ENCODE measurements around the gene TMEM170A.
"Not testable (repeated sequence)": the region's sequence is repeated elsewhere in the genome, so short reads cannot be mapped to it uniquely, and the experiment has no call there.

The TMEM170A gene, protein sequence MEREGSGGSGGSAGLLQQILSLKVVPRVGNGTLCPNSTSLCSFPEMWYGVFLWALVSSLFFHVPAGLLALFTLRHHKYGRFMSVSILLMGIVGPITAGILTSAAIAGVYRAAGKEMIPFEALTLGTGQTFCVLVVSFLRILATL

DNA sequence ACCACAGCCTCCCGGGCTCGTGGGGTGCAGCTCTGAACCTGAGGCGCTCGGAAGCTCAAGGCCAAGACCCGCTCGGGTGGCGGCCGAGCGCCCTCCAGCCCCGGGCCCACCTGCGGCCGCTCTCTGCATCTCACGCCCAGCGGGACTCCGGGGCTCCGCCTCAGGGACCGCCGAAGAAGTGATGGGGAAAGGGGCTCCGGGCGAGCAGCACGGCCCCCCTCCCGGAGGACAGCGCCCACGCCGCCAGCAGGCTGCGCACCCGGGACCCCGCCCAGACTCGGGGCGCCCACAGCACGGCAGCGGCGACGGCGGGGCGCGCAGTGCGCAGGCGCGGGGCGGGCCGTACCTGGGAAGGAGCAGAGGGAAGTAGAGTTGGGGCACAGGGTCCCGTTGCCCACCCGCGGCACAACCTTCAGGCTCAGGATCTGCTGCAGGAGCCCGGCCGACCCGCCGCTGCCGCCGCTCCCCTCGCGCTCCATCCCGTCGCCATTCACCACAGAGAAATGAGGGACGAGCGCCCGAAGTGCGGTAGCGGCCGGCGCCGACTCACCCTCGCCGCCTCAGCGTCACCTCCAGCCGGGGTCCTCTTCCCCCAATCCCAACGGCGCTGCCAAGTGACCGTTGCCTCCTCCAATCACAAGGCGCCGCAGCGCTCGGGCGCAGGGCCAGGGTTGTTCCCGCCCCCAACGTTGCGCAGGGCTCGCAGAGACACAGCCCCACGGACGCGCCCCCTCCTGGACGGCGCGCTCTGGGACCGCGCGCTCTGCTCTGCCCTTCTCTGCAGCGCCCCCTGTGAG lies at the start of gene TMEM170A:
Gene TMEM170A, minus strand, starts transcription at position 568 of the 797 bp plus-strand sequence. Its CDS starts 89 bp downstream, at position 479.
- DNase-seq: peak; percentile 96 to 99

DNA sequence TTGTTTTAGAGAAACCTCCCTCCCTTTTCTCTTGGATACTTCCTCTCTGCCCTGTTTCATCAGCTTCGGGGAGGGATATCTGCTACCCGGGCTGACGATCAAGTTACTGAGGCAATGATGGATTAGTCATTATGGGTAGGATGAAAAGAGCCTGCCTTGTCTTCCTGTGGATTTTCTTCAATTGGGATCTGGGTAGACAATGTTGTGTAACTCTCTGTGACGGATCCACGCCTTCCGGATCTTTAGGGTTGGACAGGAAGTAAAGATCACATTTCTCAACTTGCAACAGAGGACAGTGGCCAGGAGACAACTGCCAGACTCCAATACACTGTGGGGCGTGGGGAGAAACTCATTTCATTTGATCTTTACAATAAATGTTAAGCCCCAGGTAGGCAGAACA lies 42.1 kb upstream of the TMEM170A start:
- no peak for DNase-seq

- no peak for DNase-seq
These were observed 41.6 kb upstream of the TMEM170A start for GRCh38 chr16:75506107-75506506.

GRCh38 chr16:75503801-75504200 lies 39.3 kb upstream of the TMEM170A start:
- DNase-seq: no peak

DNA sequence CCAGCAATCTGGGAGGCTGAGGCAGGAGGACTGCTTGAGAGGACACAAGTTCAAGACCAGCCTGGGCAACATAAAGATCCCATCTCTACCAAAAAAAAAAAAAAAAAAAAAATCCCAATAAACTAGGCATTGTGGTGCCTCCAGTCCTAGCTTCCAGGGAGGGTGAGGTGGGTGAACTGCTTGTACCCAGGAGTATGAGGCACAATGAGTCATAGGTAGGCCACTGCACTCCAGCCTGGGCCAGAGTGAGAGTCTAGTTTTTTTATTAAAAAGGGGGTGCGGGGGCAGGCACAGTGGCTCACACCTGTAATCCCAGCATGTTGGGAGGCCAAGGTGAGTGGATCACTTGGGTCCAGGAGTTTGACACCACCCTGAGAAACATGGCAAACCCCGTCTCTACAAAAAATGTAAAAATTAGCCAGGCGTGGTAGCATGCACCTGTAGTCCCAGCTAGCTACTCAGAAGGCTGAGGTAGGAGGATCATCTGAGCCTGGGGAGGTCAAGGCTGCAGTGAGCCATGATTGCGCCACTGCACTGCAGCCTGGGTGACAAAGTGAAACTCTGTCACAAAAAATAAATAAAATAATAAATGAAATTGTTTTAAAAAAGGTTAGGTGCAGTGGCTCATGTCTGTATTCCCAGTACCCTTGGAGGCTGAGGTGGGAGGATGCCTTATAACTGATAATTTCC lies 38.6 kb upstream of the TMEM170A start:
- DNase-seq: no peak

DNA sequence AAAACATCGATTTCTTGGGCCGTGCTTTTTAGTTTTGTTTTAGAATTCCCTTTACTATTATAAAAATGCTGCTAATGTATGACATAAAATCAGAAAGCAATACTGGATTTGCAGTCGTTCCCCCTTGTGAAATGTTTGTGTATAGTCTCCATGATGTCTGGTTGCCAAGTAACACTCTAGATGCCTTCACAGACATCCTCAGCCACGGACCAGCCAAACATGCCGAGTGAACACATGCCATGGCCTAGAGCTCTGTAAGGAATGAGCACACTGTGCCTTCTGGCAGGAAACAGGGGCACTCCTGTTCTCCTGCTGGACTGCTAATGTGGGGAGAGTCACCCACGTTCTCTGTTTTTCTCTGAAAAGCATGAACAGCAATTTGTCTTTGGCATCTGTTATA lies 37.3 kb upstream of the TMEM170A start:
- DNase-seq: not testable (repeated sequence)

- no peak for DNase-seq
These were observed 36.9 kb upstream of the TMEM170A start for GRCh38 chr16:75501359-75501758.

GRCh38 chr16:75498605-75499322 lies 34.3 kb upstream of the TMEM170A start:
- peak in 1 of 2 donors; percentile 75 for DNase-seq

DNA sequence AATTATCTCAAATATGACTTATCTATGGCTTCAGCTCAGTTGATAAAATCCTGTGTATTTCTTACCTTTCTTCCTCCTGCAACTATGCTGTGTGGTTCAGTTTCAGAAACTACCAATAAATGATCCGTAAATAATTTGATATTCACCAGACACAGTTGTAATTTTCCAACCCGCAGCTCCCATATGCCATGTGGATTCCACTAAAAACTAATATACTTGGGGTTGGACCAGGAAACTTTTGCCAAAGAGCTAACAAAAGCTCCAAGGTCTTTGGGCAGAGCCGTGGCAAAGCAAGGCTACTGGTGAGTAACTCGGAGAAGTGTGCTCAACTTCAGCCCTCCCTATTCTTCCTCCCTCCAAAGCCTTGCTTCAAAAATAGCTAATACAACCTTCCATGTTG lies 33.1 kb upstream of the TMEM170A start:
- peak in 1 of 2 donors; percentile 17 for DNase-seq

- DNase-seq: peak; percentile 36 to 72
These were observed 30.7 kb upstream of the TMEM170A start, which contains the start of gene CHST6 for GRCh38 chr16:75495076-75495674. Gene CHST6 (minus strand): TSS chr16:75495441. CDS start chr16:75479828, 15,613 bp downstream.

DNA sequence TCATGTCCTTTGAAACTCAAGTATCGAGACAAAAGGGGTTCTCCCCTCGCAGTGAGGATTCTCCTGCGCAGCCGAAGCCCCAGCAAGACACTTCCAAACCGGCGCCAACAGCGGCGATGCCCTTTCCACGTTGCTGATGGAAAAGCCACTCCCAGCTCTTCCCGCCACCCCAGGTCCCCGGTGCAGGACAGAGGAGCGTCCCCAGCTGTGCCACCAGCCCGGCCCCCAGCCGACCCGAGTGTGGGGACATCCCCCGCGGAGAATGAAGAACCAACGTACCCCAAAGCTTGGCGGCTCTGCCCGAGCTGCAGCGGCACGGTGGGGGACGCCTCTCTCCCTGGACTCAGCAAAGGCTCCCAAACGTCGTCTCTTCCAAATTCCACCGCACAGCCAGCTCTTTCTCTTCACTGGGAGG lies 30.2 kb upstream of the TMEM170A start:
- peak in 1 of 2 donors; percentile 58 for DNase-seq

DNA sequence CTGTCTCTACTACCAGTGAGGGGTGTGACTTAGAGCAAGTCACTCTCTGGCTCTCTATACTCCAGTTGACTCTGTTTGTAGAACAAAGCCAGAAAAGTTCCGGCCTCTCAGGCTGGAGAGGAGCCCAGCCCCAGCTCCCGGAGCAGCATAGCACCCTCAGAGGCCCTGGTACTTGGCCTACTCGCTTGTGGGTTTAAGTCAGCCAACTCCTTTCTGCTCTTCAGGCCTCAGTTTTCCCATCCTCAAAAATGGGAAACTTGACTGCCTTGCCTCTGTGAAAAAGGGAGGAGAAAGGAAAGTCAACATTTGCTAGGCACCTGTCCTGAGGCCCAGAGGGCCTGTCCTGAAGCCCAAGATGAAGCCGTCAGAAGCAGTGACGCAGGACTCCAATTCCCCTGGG lies 29.7 kb upstream of the TMEM170A start:
- DNase-seq: no peak

DNA sequence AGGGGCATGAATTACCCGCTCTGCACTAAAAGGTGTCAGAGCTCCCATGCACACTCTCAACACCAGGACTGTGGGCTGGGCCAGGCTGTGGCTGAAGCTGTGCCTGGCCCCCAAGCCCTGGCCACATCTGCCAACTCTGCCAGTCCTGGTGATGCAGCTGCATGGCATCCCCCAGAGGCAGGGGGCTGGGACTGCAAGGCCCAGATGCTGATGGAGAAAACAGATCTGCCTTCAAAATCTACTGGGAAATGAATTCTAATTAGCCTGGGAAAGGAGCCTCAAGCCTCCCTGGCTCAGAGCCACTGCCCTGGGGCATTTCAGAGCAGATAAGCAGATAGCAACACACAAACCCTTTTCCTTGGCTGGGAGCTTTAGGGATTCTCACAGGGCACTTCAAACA lies 27.4 kb upstream of the TMEM170A start:
- peak; percentile 75 to 81 for DNase-seq

GRCh38 chr16:75488322-75488721 lies 23.8 kb upstream of the TMEM170A start:
- DNase-seq: no peak

DNA sequence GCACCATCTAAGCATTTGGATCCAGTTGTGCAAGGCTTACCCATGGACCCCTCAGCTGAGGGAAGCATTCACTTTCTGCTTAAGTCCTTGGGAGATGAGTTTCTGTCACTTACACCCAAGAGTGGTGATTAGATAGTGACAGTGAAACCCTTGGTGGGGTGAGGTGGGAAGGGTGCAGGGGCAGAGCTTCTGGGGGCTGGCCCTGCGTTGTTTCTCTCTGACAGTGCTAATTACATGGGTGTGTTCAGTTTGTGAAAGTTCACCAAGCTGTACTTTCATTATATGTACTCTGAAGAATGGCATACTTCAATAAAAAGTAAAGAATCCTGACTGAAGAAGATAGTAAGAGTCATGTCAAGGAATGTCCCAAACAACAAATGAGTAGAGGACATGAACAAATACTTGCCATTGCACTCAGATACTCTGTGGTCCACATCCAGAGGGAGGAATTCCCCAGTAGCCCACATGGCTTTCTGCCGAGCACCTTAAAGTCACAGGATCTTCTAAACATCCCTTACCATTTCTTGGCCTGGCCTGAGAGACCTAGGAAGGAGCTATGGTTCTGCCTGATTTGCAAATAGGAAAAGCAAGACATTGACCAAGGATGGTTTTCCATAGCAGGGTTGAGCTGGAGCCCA lies 22.3 kb upstream of the TMEM170A start:
- DNase-seq: no peak

- DNase-seq: no peak
These were observed 21.7 kb upstream of the TMEM170A start for GRCh38 chr16:75486014-75486675.

GRCh38 chr16:75485230-75486013 lies 20.9 kb upstream of the TMEM170A start:
- no peak for DNase-seq

DNA sequence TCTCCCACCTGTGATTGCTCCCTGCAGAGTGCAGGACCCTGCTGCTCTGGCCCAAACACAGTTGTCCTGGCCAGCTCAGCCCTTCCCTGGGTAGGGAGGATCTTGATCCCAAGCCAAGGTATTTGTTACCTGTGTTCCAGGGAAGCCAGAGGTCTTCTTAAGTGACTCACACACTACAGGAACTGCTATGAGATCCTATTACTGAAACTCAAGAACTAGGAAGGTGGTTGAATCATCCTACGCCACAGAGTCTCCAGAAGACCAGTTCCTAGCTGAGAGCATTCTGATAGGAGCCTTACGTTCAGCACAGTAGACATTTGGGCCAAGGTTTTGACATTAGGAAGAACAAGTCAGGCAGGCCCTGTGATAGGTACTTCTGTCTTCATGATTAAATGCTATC lies 18.7 kb upstream of the TMEM170A start:
- no peak for DNase-seq

- DNase-seq: no peak
These were observed 18.1 kb upstream of the TMEM170A start for GRCh38 chr16:75482434-75483205.

- no peak for DNase-seq
These were observed 17.0 kb upstream of the TMEM170A start for GRCh38 chr16:75481475-75481874.

All from hippocampal formation (tissue), 2 donors.